ENCODE results near the gene CEP112. TPM values are rescaled to one million over a fixed set of nuclear protein-coding genes. Genes with fewer than 3 reads are reported as not detected.

CEP112 gene
- total and polyA plus RNA-seq, 2 of the 13 experiments (the other 11 are each of a cell fraction or from before 2014, with no cell fraction given) = 1.2 to 3.4 TPM

DNA sequence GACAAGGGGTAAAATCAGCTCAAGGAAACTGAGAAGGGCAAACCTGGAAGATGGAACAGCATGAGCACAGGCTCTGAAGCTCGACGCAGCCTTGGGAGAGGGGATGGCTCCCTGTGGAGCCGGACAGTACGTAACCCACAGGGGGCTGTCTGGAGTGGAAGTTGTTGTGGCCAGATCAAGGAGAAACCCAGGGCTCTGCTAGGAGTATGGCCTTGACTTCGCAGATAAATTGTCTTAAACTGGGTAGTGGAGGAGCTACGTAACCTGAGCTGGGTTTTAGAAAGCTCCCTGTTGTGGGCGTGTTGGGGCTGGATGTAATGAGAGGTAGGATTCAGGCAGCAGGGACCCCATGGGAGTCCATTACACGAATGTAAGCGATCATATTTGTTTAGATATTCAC, 605.0 kb downstream of the CEP112 start:
- no peak for FAIRE-seq
- intact Hi-C loops (cut with micrococcal nuclease; ENCODE audit: unreplicated experiment) = no loop called here
- Histone ChIP-seq H3K4me2 (ENCODE audit: low read depth, low read length) (no peak overlapping the region), H3K9me3 (ENCODE audit: low read length) (no peaks in the 10 kb centered on the region), H3K79me2 (ENCODE audit: insufficient read depth, low read length) (no peaks in the 10 kb centered on the region), H3K27me3 (ENCODE audit: control insufficient read depth in 1 of 2, insufficient read depth in 2 of 2, low read length in 2 of 2) (no peaks in the 10 kb centered on the region), H2AFZ (ENCODE audit: low read length) (no peak overlapping the region), H4K20me1 (ENCODE audit: insufficient read depth, low read length) (no peaks in the 10 kb centered on the region), H3K27ac (ENCODE audit: extremely low read length, insufficient read depth, low read length) (no peak overlapping the region), H3K4me3 (replicated peaks in 1 of 3; ENCODE audit: insufficient read depth in 1 of 3, low read depth in 2 of 3, low read length in 3 of 3) (no peak overlapping the region), H3K4me1 (ENCODE audit: insufficient read depth, low read length) (peaks cover 68% of the 10 kb centered on the region), H3K9ac (ENCODE audit: insufficient read depth, low read depth, low read length) (no peak overlapping the region), H3K36me3 (replicated peaks in 1 of 2; ENCODE audit: control insufficient read depth in 1 of 2, insufficient read depth in 2 of 2, low read length in 2 of 2) (no peaks in the 10 kb centered on the region)
- in situ Hi-C loops (cut with HindIII; ENCODE audit: extremely low pct_ligation_motif_present, low pct_unique_long_range_greater_than_20kb) = no loop called here
- no peak for DNase-seq (ENCODE audit: low spot score)
- TF ChIP-seq SOX13 (IDR thresholded peaks at IDR 0.05) = no peak
- no peak for TF ChIP-seq SOX13 (CRISPR knock-in tag; conservative IDR thresholded peaks at IDR 0.05 in 1 of 2, IDR thresholded peaks at IDR 0.05 in 1 of 2)
- no peak for TF ChIP-seq TSC22D2 (CRISPR knock-in tag; IDR thresholded peaks at IDR 0.05; ENCODE audit: borderline replicate concordance)
- TF ChIP-seq, protein P1, sequence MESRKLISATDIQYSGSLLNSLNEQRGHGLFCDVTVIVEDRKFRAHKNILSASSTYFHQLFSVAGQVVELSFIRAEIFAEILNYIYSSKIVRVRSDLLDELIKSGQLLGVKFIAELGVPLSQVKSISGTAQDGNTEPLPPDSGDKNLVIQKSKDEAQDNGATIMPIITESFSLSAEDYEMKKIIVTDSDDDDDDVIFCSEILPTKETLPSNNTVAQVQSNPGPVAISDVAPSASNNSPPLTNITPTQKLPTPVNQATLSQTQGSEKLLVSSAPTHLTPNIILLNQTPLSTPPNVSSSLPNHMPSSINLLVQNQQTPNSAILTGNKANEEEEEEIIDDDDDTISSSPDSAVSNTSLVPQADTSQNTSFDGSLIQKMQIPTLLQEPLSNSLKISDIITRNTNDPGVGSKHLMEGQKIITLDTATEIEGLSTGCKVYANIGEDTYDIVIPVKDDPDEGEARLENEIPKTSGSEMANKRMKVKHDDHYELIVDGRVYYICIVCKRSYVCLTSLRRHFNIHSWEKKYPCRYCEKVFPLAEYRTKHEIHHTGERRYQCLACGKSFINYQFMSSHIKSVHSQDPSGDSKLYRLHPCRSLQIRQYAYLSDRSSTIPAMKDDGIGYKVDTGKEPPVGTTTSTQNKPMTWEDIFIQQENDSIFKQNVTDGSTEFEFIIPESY (CRISPR knock-in tag; IDR thresholded peaks at IDR 0.05) = peak; percentile 67; the same call in 1 of the 2 replicates
- no peak for TF ChIP-seq CCAR2 (optimal IDR thresholded peaks at IDR 0.05; ENCODE audit: low read depth, low read length)
- TF ChIP-seq GRHL1 (CRISPR knock-in tag; conservative IDR thresholded peaks at IDR 0.05) = no peak
- no peak for ATAC-seq
- BruUV-seq (replicated peaks) = no TSS peak
- WGBS (ENCODE audit: low lambda C conversion rate) = 92% methylated on average over 9 of the region's 9 CpGs
- CTCF ChIA-PET (ENCODE audit: low intra/inter-chr PET ratio, low total read pairs) = no interaction called here
- POLR2A ChIA-PET = interaction anchor here (1.7 to 2.2 kb wide), 3 partner anchors 17 to 46 kb away, joined by 6 to 14 read pairs (median 12); partner anchors contain the start of gene AXIN2

Other genes starting within 250 kb of the CEP112 start
- 2,482 and 4,846 TPM in 2 replicates for gene APOH, start 37.3 kb upstream of the CEP112 start, total RNA-seq (2016; rRNA removed; fragmentation: Illumina TruSeq; extraction: Trizol)
- 5,538 and 5,748 TPM in 2 replicates for gene APOH, start 37.3 kb upstream of the CEP112 start, polyA plus RNA-seq (2011; rRNA removed)
- 18.5 and 24.4 TPM in 2 replicates for gene PRKCA, start 110.5 kb upstream of the CEP112 start, total RNA-seq (2016; rRNA removed; fragmentation: Illumina TruSeq; extraction: Trizol)
- 20.1 and 21.5 TPM in 2 replicates for gene PRKCA, start 110.5 kb upstream of the CEP112 start, polyA plus RNA-seq (2011; rRNA removed)

All from HepG2 (cell line).